Naive thymus-derived CD4-positive, alpha-beta T cell (primary cell): Measurements from ENCODE around the gene MAGOHB. TPM values are rescaled to one million over a fixed set of nuclear protein-coding genes. Genes with fewer than 3 reads are reported as not detected.

Source experiments
- ATAC-seq: fragments of 150-1000 bp; cut with Tn5 transposase; 2 replicates; pipeline ENCODE4 v1.10.0; 2021; ENCODE audit warnings: mild to moderate bottlenecking, moderate library complexity
- CTCF ChIA-PET: fragments of 350-600 bp; sonication (Branson Sonifier 250); formaldehyde crosslinking; loops from one replicate; lab custom pipeline; 2021; ENCODE audit warnings: antibody characterized with exemption; lab: Charles Lee
- POLR2A ChIA-PET: fragments of 350-600 bp; sonication (Branson Sonifier 250); formaldehyde crosslinking; loops from one replicate; lab custom pipeline; 2021; ENCODE audit warnings: antibody characterized with exemption, inconsistent platforms; lab: Charles Lee
- DNase-seq, 9 donors: peaks; one replicate each; pipeline versions ENCODE4 v3.0.0 to v3.0.0-alpha.2; 2020 to 2022; ENCODE audit warnings: mixed read lengths in 1 of 9
- H3K27ac ChIP-seq: one replicate; pipeline ENCODE4 v1.7.0; 2013; ENCODE audit warnings: mild to moderate bottlenecking, low read depth, low read length, moderate library complexity
- H3K27me3 ChIP-seq, 2 donors: one replicate each; pipeline ENCODE4 v1.7.0; 2013; ENCODE audit warnings: low read length in 2 of 2, mild to moderate bottlenecking in 2 of 2, moderate library complexity in 2 of 2; ENCODE audit not compliant: control insufficient read depth in 2 of 2, insufficient read depth in 2 of 2
- H3K36me3 ChIP-seq, 3 experiments: 1 replicate in 2 of 3; 2 replicates in 1 of 3; pipeline ENCODE4 v1.7.0; 2013; ENCODE audit warnings: low read length in 3 of 3, mild to moderate bottlenecking in 3 of 3, moderate library complexity in 1 of 3; ENCODE audit not compliant: insufficient read depth in 3 of 3, control insufficient read depth in 2 of 3
- H3K4me1 ChIP-seq, 2 donors: one replicate each; pipeline ENCODE4 v1.7.0; 2013; ENCODE audit warnings: low read length in 2 of 2, mild to moderate bottlenecking in 2 of 2, moderate library complexity in 1 of 2; ENCODE audit not compliant: control insufficient read depth in 2 of 2, insufficient read depth in 2 of 2
- H3K4me3 ChIP-seq: 2 replicates; pipeline ENCODE4 v1.7.0; 2013; ENCODE audit warnings: mild to moderate bottlenecking, low read length
- H3K9me3 ChIP-seq, 3 experiments: 1 replicate in 2 of 3; 2 replicates in 1 of 3; pipeline ENCODE4 v1.7.0; 2013; ENCODE audit warnings: low read length in 3 of 3; ENCODE audit not compliant: control insufficient read depth in 2 of 3
- H3K27ac Mint-ChIP-seq, 9 donors: one replicate each; pipeline ENCODE4 v1.8.0; 2020 to 2022; ENCODE audit warnings: mixed read lengths in 9 of 9, mild to moderate bottlenecking in 8 of 9, moderate library complexity in 5 of 9, inconsistent platforms in 2 of 9
- H3K27me3 Mint-ChIP-seq, 5 donors: one replicate each; pipeline ENCODE4 v1.8.0; 2021 to 2022; ENCODE audit warnings: mixed read lengths in 5 of 5, mild to moderate bottlenecking in 1 of 5
- H3K36me3 Mint-ChIP-seq, 5 donors: one replicate each; pipeline ENCODE4 v1.8.0; 2020 to 2022; ENCODE audit warnings: mixed read lengths in 5 of 5, mild to moderate bottlenecking in 3 of 5, inconsistent platforms in 1 of 5
- H3K4me1 Mint-ChIP-seq, 7 donors: one replicate each; pipeline ENCODE4 v1.8.0; 2020 to 2022; ENCODE audit warnings: mixed read lengths in 7 of 7, mild to moderate bottlenecking in 3 of 7, inconsistent platforms in 1 of 7
- H3K4me3 Mint-ChIP-seq, 10 donors: one replicate each; pipeline ENCODE4 v1.8.0; 2020 to 2022; ENCODE audit warnings: mild to moderate bottlenecking in 10 of 10, mixed read lengths in 10 of 10, moderate library complexity in 6 of 10, inconsistent platforms in 2 of 10
- H3K9me3 Mint-ChIP-seq, 11 donors: one replicate each; pipeline ENCODE4 v1.8.0; 2020 to 2022; ENCODE audit warnings: mixed read lengths in 11 of 11, mild to moderate bottlenecking in 4 of 11, inconsistent platforms in 1 of 11, moderate library complexity in 1 of 11
- intact Hi-C, 2 donors: fragments of 100-400 bp; cut with micrococcal nuclease; formaldehyde crosslinking; loops; one replicate each; pipeline ENCODE4 v1.15.1; 2023
- polyA plus RNA-seq, 2 donors: library from polyadenylated mRNA; unstranded; fragments of 300-500 nt; fragmentation: Illumina TruSeq; gene quantifications; one replicate each; pipeline ENCODE4 v1.2.3, GENCODE V29; 2021
- total RNA-seq, 6 experiments: library from RNA in 5 of 6; stranded (reverse) in 5 of 6; gene quantifications; 1 replicate in 5 of 6; 2 replicates in 1 of 6; pipeline ENCODE4 v1.2.3 and lab custom pipeline; 2021 to 2026

The MAGOHB gene
- total and polyA plus RNA-seq, 7 experiments from 2014 or later: 12.1 to 61.6 (median 26.0) TPM

DNA sequence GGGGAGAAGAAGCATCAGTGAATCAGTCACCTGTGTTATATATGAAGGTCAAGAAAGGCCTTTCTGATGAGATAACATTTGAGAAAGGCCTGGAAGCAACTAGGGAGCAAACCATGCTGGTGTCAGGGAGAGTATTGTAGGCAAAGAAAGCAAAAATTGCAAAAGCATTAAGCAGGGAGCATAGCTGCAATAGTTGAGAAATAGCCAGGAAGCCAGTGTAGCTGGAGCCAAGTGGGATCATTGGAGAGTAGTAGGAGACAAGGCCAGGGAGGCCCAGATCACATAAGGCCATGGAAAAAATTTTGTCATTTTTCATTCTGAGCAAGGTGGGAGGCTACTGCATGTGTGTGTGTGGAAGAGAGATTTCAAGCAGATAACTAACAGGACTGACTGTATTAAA, 18.8 kb upstream of the MAGOHB start:
- CTCF ChIA-PET: no interaction called here
- H3K27ac Mint-ChIP-seq: no peak overlapping the region
- peaks cover 0 to 2% (median 0%) of the 10 kb centered on the region in 11 donors for H3K9me3 Mint-ChIP-seq

GRCh38 chr12:10624605-10625004, 11.2 kb upstream of the MAGOHB start:
- Mint-ChIP-seq H3K27me3 (peaks cover 25 to 52% (median 33%) of the 10 kb centered on the region in 5 donors), H3K9me3 (no peaks in the 10 kb centered on the region), H3K4me3 (no peak overlapping the region), H3K27ac (no peak overlapping the region), H3K36me3 (no peaks in the 10 kb centered on the region), H3K4me1 (no peaks in the 10 kb centered on the region)
- no peak overlapping the region for H3K4me3 ChIP-seq
- ChIA-PET POLR2A (no interaction called here), CTCF (no interaction called here)
- H3K4me1 ChIP-seq: no peaks in the 10 kb centered on the region
- no peak overlapping the region for H3K27ac ChIP-seq
- DNase-seq (no peak), ATAC-seq (no peak)
- no peaks in the 10 kb centered on the region for H3K36me3 ChIP-seq
- H3K9me3 ChIP-seq: no peaks in the 10 kb centered on the region
- H3K27me3 ChIP-seq: no peaks in the 10 kb centered on the region
- intact Hi-C loops: no loop called here

More for the DNA sequence above, 18.8 kb upstream of the MAGOHB start:
- Mint-ChIP-seq H3K27me3 (peaks cover 9 to 48% (median 11%) of the 10 kb centered on the region in 5 donors), H3K36me3 (no peaks in the 10 kb centered on the region), H3K4me1 (no peaks in the 10 kb centered on the region), H3K4me3 (no peak overlapping the region)
- Histone ChIP-seq H3K27me3 (no peaks in the 10 kb centered on the region), H3K9me3 (no peaks in the 10 kb centered on the region), H3K4me3 (no peak overlapping the region), H3K36me3 (no peaks in the 10 kb centered on the region), H3K4me1 (no peaks in the 10 kb centered on the region), H3K27ac (no peak overlapping the region)
- POLR2A ChIA-PET: no interaction called here
- intact Hi-C loops: no loop called here
- no peak for ATAC-seq
- DNase-seq: no peak

GRCh38 chr12:10623131-10623530, 9.7 kb upstream of the MAGOHB start:
- ATAC-seq: no peak
- Histone ChIP-seq H3K36me3 (no peaks in the 10 kb centered on the region), H3K4me1 (no peaks in the 10 kb centered on the region), H3K4me3 (no peak overlapping the region), H3K9me3 (no peaks in the 10 kb centered on the region), H3K27me3 (no peaks in the 10 kb centered on the region), H3K27ac (no peak overlapping the region)
- ChIA-PET POLR2A (no interaction called here), CTCF (no interaction called here)
- Mint-ChIP-seq H3K4me1 (no peaks in the 10 kb centered on the region), H3K27ac (no peak overlapping the region), H3K9me3 (no peaks in the 10 kb centered on the region), H3K4me3 (no peak overlapping the region), H3K36me3 (no peaks in the 10 kb centered on the region), H3K27me3 (peaks cover 30 to 61% (median 40%) of the 10 kb centered on the region in 5 donors)
- DNase-seq: no peak
- intact Hi-C loops: no loop called here

DNA sequence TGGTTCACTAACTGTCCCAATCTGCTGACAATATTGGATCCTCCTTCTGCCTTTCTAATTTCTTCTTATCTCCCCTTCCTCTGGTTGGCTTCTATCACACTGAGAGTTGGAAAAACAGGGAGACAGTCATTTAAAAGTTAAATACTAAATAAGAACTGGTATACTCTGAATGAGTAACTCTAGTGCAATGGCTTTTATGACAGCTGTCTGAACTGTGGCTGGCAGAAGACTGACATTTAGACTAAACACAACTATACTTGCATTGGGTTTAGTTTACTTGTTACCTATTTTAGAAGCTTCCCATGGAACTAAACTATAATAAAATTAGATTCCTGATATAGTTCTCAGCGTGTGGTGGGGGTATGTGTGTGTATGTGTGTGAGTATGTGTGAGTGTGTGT, 7.9 kb upstream of the MAGOHB start:
- H3K27ac ChIP-seq: no peak overlapping the region
- no peak overlapping the region for H3K4me3 Mint-ChIP-seq
- DNase-seq: no peak

DNA sequence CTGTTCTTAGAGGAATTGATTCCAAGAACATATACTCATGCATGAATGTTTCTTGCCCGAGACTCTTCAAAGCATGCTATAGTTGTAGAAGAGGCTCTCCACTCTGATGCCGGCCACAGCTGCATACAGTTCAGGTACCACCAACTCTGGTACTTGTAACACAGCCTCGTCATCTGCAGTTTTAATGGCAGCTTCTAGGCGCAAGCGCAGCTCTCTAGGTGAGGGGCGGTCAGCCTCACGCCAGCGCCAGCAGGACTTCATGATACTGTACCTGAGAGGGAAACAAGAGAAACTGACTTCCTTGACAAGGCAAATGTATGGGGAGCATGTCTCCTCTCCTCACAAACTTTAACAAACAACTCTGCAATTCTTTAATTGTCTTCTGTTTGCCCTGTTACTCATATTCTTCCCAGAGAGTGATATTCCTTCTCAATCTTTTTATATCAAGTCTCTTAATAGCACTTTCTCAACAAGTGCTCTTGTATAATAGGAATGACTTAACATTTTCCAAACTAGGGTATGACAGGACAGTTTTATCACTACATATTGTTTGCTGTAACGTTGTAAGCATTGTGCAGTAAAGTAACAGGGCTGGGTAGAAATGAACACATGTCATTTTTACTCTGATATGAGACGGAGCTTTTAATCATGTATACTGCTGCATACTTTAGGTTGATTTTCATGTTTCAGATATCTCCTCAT, 6.8 kb upstream of the MAGOHB start:
- DNase-seq (no peak), ATAC-seq (no peak)
- no peaks in the 10 kb centered on the region for H3K4me1 Mint-ChIP-seq
- peaks cover 0 to under 1% (median 0%) of the 10 kb centered on the region in 5 donors for H3K36me3 Mint-ChIP-seq
- Histone ChIP-seq H3K27ac (no peak overlapping the region), H3K27me3 (no peaks in the 10 kb centered on the region), H3K9me3 (no peaks in the 10 kb centered on the region), H3K4me1 (no peaks in the 10 kb centered on the region), H3K36me3 (no peaks in the 10 kb centered on the region), H3K4me3 (no peak overlapping the region)
- intact Hi-C loops: no loop called here
- ChIA-PET CTCF (no interaction called here), POLR2A (interaction anchor here (0.6 kb wide), 1 partner anchor 551 kb away, joined by 3 read pairs; the partner anchor contains the start of gene SMIM10L1)
- H3K27ac Mint-ChIP-seq: no peak overlapping the region
- peaks cover 23 to 64% (median 38%) of the 10 kb centered on the region in 5 donors for H3K27me3 Mint-ChIP-seq
- H3K4me3 Mint-ChIP-seq: no peak overlapping the region
- H3K9me3 Mint-ChIP-seq: peaks cover 0 to under 1% (median 0%) of the 10 kb centered on the region in 11 donors

More for the DNA sequence above, 7.9 kb upstream of the MAGOHB start:
- POLR2A ChIA-PET: no interaction called here
- intact Hi-C loops: no loop called here
- Histone ChIP-seq H3K9me3 (no peaks in the 10 kb centered on the region), H3K4me3 (no peak overlapping the region), H3K27me3 (no peaks in the 10 kb centered on the region), H3K36me3 (no peaks in the 10 kb centered on the region), H3K4me1 (no peaks in the 10 kb centered on the region)
- no peak overlapping the region for H3K27ac Mint-ChIP-seq
- H3K9me3 Mint-ChIP-seq: no peaks in the 10 kb centered on the region
- H3K27me3 Mint-ChIP-seq: peaks cover 23 to 63% (median 38%) of the 10 kb centered on the region in 5 donors
- no peak for ATAC-seq
- no peaks in the 10 kb centered on the region for H3K4me1 Mint-ChIP-seq
- CTCF ChIA-PET: no interaction called here
- no peaks in the 10 kb centered on the region for H3K36me3 Mint-ChIP-seq

GRCh38 chr12:10618338-10618987, 5.1 kb upstream of the MAGOHB start:
- H3K4me3 Mint-ChIP-seq: no peak overlapping the region
- H3K36me3 Mint-ChIP-seq: peaks cover 0 to 3% (median 0%) of the 10 kb centered on the region in 5 donors
- intact Hi-C loops: loop anchor here in 1 of 2 donors (10.0 kb wide), 2 partner anchors 674 to 1924 kb away; partner anchors contain the start of gene RIMKLB
- H3K9me3 Mint-ChIP-seq: peaks cover 0 to 4% (median 0%) of the 10 kb centered on the region in 11 donors
- ChIA-PET POLR2A (no interaction called here), CTCF (no interaction called here)
- no peak overlapping the region for H3K27ac Mint-ChIP-seq
- no peak overlapping the region for H3K4me3 ChIP-seq
- no peaks in the 10 kb centered on the region for H3K9me3 ChIP-seq
- ATAC-seq: no peak
- no peak overlapping the region for H3K27ac ChIP-seq
- peaks cover 23 to 62% (median 34%) of the 10 kb centered on the region in 5 donors for H3K27me3 Mint-ChIP-seq
- H3K4me1 Mint-ChIP-seq: peaks cover 0 to 8% (median 5%) of the 10 kb centered on the region in 7 donors
- peaks cover 0 to 5% of the 10 kb centered on the region in 2 donors for H3K4me1 ChIP-seq
- no peaks in the 10 kb centered on the region for H3K27me3 ChIP-seq
- DNase-seq: no peak
- H3K36me3 ChIP-seq: no peaks in the 10 kb centered on the region
